Peyer's patch (tissue), 4 donors: ENCODE data around the gene GET3. TPM values are rescaled to one million over a fixed set of nuclear protein-coding genes. Genes with fewer than 3 reads are reported as not detected.

Source experiments
- DNase-seq, 3 donors: peaks; one replicate each; pipeline ENCODE4 v3.0.0-alpha.2; 2017 to 2019
- H3K27ac ChIP-seq, 4 donors: fragments of 200-600 bp; sonication (generic); one replicate each; pipeline ENCODE4 v1.5.1; 2016 to 2019
- H3K27me3 ChIP-seq, 2 donors: fragments of 200-600 bp; sonication (generic); one replicate each; pipeline ENCODE4 v1.5.1; 2019
- H3K36me3 ChIP-seq, 3 donors: fragments of 200-600 bp; sonication (generic); one replicate each; pipeline ENCODE4 v1.5.1; 2016 to 2019
- H3K4me1 ChIP-seq, 4 donors: fragments of 200-600 bp; sonication (generic); one replicate each; pipeline ENCODE4 v1.5.1; 2016 to 2019
- H3K4me3 ChIP-seq, 4 donors: fragments of 200-600 bp; sonication (generic); 1 replicate in 3 of 4; 2 replicates in 1 of 4; pipeline ENCODE4 v1.5.1; 2016 to 2019; ENCODE audit warnings: mild to moderate bottlenecking in 1 of 4
- H3K9me3 ChIP-seq, 4 donors: fragments of 200-600 bp; sonication (generic); one replicate each; pipeline ENCODE4 v1.5.1; 2016 to 2019; ENCODE audit warnings: mild to moderate bottlenecking in 1 of 4
- POLR2A ChIP-seq, 2 donors: fragments of 450-650 bp; IDR thresholded peaks; one replicate each; pipeline ENCODE4 v1.5.1; 2017; ENCODE audit warnings: antibody characterized with exemption in 2 of 2, mild to moderate bottlenecking in 2 of 2, moderate library complexity in 2 of 2
- total RNA-seq, 4 donors: library from RNA; depleted of rRNA; stranded (reverse); fragments of >200 nt; gene quantifications; one replicate each; pipeline ENCODE4 v1.1.0, GENCODE V29; 2016
- TF ChIP-seq, protein P1 (sequence below), 6 experiments: fragments of 450-650 bp in 4 of 6; fragments of 200-600 bp in 2 of 6; sonication (generic) in 1 of 6; IDR thresholded peaks; one replicate each; pipeline ENCODE4 v1.5.1; 2017 to 2019; ENCODE audit warnings: antibody characterized with exemption in 6 of 6, mild to moderate bottlenecking in 3 of 6, moderate library complexity in 1 of 6

GET3 gene
- total RNA-seq, 4 donors from 2014 or later, result 23.1 to 31.9 (median 30.5) TPM

DNA sequence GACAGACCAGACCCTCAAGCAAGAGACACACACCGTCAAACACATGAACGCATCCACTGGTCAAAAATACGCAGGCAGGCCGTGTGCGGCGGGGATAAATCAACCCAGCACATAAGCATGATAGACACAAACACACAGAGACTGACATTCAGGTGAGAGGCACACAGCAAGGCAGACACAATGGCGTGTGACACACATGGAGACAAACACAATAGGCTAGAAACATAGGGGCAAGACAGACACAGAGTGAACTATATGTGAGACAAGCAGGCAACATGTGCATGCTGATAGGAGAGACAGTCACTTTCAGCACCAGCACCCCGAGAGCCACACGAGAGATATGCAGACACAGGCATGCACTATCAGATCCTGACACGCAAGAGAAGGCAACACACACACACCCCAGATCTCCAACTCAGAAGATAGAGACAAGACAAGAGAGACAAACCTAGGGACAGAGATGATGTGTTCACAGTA lies 47.1 kb downstream of the GET3 start:
- DNase-seq, result peak in 1 of 3 donors; percentile 52
- Histone ChIP-seq H3K9me3 (no peaks in the 10 kb centered on the region), H3K4me1 (peaks cover 24 to 72% (median 49%) of the 10 kb centered on the region in 4 donors), H3K27me3 (no peaks in the 10 kb centered on the region), H3K27ac (peak overlapping the region; percentile 97 to 100 (median 100)), H3K36me3 (no peaks in the 10 kb centered on the region), H3K4me3 (no peak overlapping the region)
- TF ChIP-seq, protein P1, sequence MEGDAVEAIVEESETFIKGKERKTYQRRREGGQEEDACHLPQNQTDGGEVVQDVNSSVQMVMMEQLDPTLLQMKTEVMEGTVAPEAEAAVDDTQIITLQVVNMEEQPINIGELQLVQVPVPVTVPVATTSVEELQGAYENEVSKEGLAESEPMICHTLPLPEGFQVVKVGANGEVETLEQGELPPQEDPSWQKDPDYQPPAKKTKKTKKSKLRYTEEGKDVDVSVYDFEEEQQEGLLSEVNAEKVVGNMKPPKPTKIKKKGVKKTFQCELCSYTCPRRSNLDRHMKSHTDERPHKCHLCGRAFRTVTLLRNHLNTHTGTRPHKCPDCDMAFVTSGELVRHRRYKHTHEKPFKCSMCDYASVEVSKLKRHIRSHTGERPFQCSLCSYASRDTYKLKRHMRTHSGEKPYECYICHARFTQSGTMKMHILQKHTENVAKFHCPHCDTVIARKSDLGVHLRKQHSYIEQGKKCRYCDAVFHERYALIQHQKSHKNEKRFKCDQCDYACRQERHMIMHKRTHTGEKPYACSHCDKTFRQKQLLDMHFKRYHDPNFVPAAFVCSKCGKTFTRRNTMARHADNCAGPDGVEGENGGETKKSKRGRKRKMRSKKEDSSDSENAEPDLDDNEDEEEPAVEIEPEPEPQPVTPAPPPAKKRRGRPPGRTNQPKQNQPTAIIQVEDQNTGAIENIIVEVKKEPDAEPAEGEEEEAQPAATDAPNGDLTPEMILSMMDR (IDR thresholded peaks at IDR 0.05), result no peak
- no peak for TF ChIP-seq POLR2A (IDR thresholded peaks at IDR 0.05)

DNA sequence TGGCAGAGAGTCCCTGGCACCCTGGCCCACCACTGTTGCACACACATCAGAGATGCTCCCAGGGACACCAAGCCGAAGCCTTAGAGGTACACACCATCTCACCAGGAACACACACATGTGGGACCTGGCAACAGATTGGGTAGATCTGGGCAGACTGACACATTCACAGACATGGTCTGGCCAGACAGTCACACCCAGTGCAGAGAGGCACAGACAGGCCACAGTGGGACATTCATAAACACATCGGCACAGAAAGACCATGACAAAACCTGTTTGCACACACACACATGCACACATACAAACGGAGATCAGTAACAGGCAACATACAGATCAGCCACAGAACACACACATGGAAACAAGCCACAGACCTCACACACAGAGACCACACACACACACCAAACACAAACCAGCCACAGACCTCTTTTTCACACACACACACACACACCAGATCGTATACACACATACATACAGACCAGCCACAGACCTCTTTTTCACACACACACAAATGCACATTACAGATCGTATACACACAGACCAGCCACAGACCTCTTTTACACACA lies 47.7 kb downstream of the GET3 start:
- no peaks in the 10 kb centered on the region for H3K27me3 ChIP-seq
- peak overlapping the region; percentile 97 to 100 (median 100) for H3K27ac ChIP-seq
- no peak overlapping the region for H3K4me3 ChIP-seq
- peak in 1 of 3 donors; percentile 56 for DNase-seq
- TF ChIP-seq, protein P1 (IDR thresholded peaks at IDR 0.05), result no peak
- TF ChIP-seq POLR2A (IDR thresholded peaks at IDR 0.05), result no peak
- H3K4me1 ChIP-seq, result peaks cover 24 to 72% (median 49%) of the 10 kb centered on the region in 4 donors
- no peaks in the 10 kb centered on the region for H3K9me3 ChIP-seq
- no peaks in the 10 kb centered on the region for H3K36me3 ChIP-seq

DNA sequence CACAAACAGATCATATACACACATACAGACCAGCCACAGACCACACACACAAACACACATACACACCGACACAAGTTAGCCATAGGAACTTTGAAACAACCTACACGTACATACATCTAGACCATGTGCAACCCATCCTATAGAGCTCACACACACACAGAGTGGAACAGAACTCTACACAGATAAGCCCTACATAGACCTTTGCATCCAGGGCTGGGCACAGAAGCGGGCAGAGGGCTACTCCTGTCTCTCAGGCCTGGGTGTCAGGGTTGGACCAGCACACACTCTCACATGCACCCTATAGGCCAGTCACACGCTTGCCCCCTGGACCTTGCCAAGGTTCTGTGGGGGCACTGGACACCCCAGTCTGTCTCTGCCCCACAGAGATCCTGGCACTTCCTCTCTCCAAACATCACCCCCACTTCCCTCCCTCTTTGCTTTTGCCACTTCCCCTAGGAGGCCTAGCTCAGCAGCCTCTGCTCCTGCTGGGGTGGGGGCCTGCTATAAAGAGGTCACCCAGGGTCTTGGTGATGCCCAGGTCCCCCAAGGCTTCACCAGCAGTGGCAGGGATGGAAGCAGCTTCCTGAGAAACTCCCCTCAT lies 48.2 kb downstream of the GET3 start:
- Histone ChIP-seq H3K36me3 (no peaks in the 10 kb centered on the region), H3K27me3 (no peaks in the 10 kb centered on the region), H3K27ac (peak overlapping the region; percentile 97 to 100 (median 100)), H3K4me3 (no peak overlapping the region), H3K9me3 (no peaks in the 10 kb centered on the region), H3K4me1 (peaks cover 24 to 72% (median 49%) of the 10 kb centered on the region in 4 donors)
- TF ChIP-seq, protein P1 (IDR thresholded peaks at IDR 0.05), result no peak
- TF ChIP-seq POLR2A (IDR thresholded peaks at IDR 0.05), result peak in 1 of 2 donors; percentile 62
- DNase-seq, result peak in 2 of 3 donors; percentile 71 to 77

DNA sequence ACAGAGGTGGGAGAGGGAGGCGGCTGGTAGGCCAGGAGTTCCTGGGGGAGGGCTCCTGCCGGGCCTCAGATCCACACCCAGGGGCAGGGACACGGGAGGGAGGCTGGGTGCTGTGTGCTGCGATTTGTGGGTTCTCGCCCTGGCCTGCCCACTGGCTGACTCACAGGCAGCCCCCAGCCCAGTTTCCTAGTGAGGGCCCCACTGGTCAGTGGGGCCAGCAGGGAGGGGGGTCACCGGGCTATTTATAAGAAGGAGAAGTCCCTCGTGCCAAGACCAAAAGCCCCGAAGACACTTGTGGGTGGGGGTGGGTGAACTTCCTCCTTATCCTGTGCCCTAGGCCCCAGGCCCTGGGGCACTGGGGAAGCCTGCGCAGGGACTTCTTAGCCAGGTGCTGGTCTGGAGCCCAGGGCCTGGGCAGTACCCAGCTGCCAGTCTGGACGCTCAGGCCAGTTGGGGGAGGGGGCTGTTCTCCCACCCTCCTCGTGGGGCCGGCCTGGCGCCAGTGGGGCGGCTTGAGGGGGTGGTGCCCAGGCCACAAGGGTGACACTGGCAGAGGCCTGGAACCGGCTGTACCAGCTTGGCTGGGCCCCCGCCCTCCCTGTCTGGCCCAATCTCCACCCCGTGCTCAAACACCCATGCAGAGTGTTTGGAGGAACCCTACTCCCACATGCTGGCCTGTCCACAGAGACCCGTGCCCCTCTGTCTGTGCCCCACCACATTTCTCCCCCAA lies 49.0 kb downstream of the GET3 start:
- Histone ChIP-seq H3K27ac (peak overlapping the region; percentile 97 to 100 (median 100)), H3K4me1 (peaks cover 24 to 72% (median 48%) of the 10 kb centered on the region in 4 donors), H3K36me3 (no peaks in the 10 kb centered on the region), H3K9me3 (no peaks in the 10 kb centered on the region), H3K4me3 (no peak overlapping the region), H3K27me3 (no peaks in the 10 kb centered on the region)
- peak; percentile 74 to 82 (median 81) for DNase-seq
- TF ChIP-seq, protein P1 (IDR thresholded peaks at IDR 0.05), result no peak
- peak in 1 of 2 donors; percentile 2 for TF ChIP-seq POLR2A (IDR thresholded peaks at IDR 0.05)

DNA sequence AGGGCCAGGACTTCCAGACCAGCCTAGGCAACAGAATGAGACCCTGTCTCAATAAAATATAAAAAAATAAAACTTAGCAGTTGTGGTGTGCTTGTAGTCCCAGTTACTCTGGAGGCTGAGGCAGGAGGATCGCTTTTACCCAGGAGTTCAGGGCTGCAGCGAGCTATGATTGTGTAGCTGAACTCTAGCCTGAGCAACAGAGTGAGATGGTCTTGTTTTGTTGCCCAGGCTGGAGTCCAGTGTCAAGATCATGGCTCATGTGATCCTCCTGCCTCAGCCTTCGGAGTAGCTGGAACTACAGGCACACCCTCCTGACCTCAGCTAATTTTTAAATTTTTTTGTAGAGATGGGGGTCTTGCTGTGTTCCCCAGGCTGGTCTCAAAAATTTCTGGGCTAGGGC lies 49.7 kb downstream of the GET3 start:
- H3K27ac ChIP-seq, result peak overlapping the region; percentile 97 to 100 (median 100)
- H3K4me3 ChIP-seq, result no peak overlapping the region
- TF ChIP-seq POLR2A (IDR thresholded peaks at IDR 0.05), result no peak
- TF ChIP-seq, protein P1 (IDR thresholded peaks at IDR 0.05), result no peak
- H3K36me3 ChIP-seq, result no peaks in the 10 kb centered on the region
- H3K9me3 ChIP-seq, result no peaks in the 10 kb centered on the region
- no peaks in the 10 kb centered on the region for H3K27me3 ChIP-seq
- DNase-seq, result no peak
- peaks cover 24 to 66% (median 46%) of the 10 kb centered on the region in 4 donors for H3K4me1 ChIP-seq
